Natural killer cell (primary cell): Measurements from ENCODE around the gene CTNNA2. TPM values are rescaled to one million over a fixed set of nuclear protein-coding genes. Genes with fewer than 3 reads are reported as not detected.

Experiments
- ATAC-seq, 3 donors: fragments of 150-1000 bp in 2 of 3; fragments of 200-7000 bp in 1 of 3; cut with Tn5 transposase; 1 replicate in 1 of 3; 2 replicates in 2 of 3; pipeline ENCODE4 v1.10.0; 2021; ENCODE audit warnings: mild to moderate bottlenecking in 2 of 3, moderate library complexity in 2 of 3
- DNase-seq, 2 donors: peaks; one replicate each; pipeline versions ENCODE4 v3.0.0 to v3.0.0-alpha.2; 2013 to 2021; ENCODE audit warnings: mixed read lengths in 1 of 2
- H3K27ac ChIP-seq: one replicate; pipeline ENCODE4 v1.5.1; 2013; ENCODE audit warnings: mild to moderate bottlenecking, low read length
- H3K27me3 ChIP-seq: one replicate; pipeline ENCODE4 v1.6.1; 2013; ENCODE audit warnings: low read length; ENCODE audit not compliant: control insufficient read depth, insufficient read depth
- H3K36me3 ChIP-seq: one replicate; pipeline ENCODE4 v1.6.1; 2013; ENCODE audit warnings: low read length; ENCODE audit not compliant: control insufficient read depth, insufficient read depth
- H3K4me1 ChIP-seq: one replicate; pipeline ENCODE4 v1.6.1; 2013; ENCODE audit warnings: low read length; ENCODE audit not compliant: control insufficient read depth, insufficient read depth
- H3K4me3 ChIP-seq: one replicate; pipeline ENCODE4 v1.5.1; 2013; ENCODE audit warnings: low read length
- H3K9me3 ChIP-seq: one replicate; pipeline ENCODE4 v1.6.1; 2013; ENCODE audit warnings: low read length; ENCODE audit not compliant: control insufficient read depth, insufficient read depth
- H3K27ac Mint-ChIP-seq, 2 donors: one replicate each; pipeline ENCODE4 v1.8.0; 2022; ENCODE audit warnings: mild to moderate bottlenecking in 2 of 2, mixed read lengths in 2 of 2, moderate library complexity in 1 of 2
- H3K27me3 Mint-ChIP-seq, 2 donors: one replicate each; pipeline ENCODE4 v1.8.0; 2022; ENCODE audit warnings: low read depth in 2 of 2, mixed read lengths in 2 of 2
- H3K36me3 Mint-ChIP-seq: one replicate; pipeline ENCODE4 v1.8.0; 2022; ENCODE audit warnings: mixed read lengths
- H3K4me1 Mint-ChIP-seq, 2 donors: one replicate each; pipeline ENCODE4 v1.8.0; 2022; ENCODE audit warnings: mixed read lengths in 2 of 2
- H3K4me3 Mint-ChIP-seq: one replicate; pipeline ENCODE4 v1.8.0; 2022; ENCODE audit warnings: mild to moderate bottlenecking, moderate library complexity, mixed read lengths
- H3K9me3 Mint-ChIP-seq, 2 donors: one replicate each; pipeline ENCODE4 v1.8.0; 2022; ENCODE audit warnings: mixed read lengths in 2 of 2
- WGBS: methylation state at CpG from one replicate; pipeline ENCODE4 v1.1.7; 2013; ENCODE audit warnings: missing lambda C conversion rate; ENCODE audit not compliant: insufficient coverage; 5-methylcytosine and 5-hydroxymethylcytosine counted together
- intact Hi-C: fragments of 100-400 bp; cut with micrococcal nuclease; formaldehyde crosslinking; loops from one replicate; pipeline ENCODE4 v1.14.2; 2022
- total RNA-seq, 4 donors: library from RNA; stranded (reverse); fragments of 120-200 nt in 1 of 4; gene quantifications; one replicate each; pipeline versions ENCODE4 v1.2.3 to v1.2.4, GENCODE V29; 2013 to 2022
- TF ChIP-seq, protein P1 (sequence below): fragments of 200-600 bp; IDR thresholded peaks from one replicate; pipeline ENCODE4 v1.8.0; 2022; ENCODE audit warnings: antibody characterized with exemption

Gene CTNNA2
- total RNA-seq, 3 donors from 2014 or later (not counting 1 experiment from before 2014, with no cell fraction given), result not detected

DNA sequence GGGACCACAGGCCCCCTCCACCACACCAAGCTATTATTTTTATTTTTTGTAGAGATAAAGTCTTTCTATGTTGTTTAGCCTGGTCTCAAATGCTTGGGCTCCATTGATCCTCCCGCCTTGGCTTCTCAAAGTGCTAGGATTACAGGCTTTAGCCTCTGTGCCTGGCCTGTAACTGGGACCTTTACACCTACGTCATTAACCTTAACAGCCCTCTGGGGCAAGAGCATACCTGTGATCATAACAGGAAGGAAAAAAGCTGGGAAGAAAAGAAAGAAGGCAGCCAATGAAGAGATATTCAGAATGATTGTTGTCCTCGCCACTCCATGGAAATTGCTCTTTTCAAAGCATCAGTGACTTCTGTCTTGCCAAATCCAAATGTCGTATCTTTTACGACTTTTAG is 453.5 kb downstream of the CTNNA2 start:
- no peak overlapping the region for H3K4me3 ChIP-seq
- no peak overlapping the region for H3K27ac Mint-ChIP-seq

DNA sequence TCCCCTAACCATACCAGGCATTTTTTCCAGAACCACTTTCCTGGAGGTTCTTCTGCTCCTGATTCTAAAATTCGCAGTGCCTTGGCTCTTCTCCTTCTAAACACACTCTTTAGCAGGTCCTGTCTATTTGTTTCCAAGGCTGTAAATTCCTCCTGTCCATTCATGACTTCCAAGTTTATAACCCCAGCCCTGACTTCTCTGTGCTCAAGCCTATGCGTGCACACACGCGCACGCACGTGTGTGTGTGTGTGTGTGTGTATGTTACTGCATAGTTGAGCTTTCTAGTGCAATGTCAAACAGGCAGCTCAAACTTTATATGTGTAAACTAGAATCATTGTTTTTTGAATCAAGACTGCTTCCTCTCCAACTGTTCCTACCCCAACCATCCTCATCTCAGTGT is 454.0 kb downstream of the CTNNA2 start:
- Histone ChIP-seq H3K4me1 (no peaks in the 10 kb centered on the region), H3K27me3 (no peaks in the 10 kb centered on the region), H3K4me3 (no peak overlapping the region), H3K9me3 (peaks cover 3% of the 10 kb centered on the region), H3K27ac (no peak overlapping the region), H3K36me3 (no peaks in the 10 kb centered on the region)
- H3K36me3 Mint-ChIP-seq, result no peaks in the 10 kb centered on the region
- WGBS, result 84% methylated on average over 1 of the region's 6 CpGs
- TF ChIP-seq, protein P1, sequence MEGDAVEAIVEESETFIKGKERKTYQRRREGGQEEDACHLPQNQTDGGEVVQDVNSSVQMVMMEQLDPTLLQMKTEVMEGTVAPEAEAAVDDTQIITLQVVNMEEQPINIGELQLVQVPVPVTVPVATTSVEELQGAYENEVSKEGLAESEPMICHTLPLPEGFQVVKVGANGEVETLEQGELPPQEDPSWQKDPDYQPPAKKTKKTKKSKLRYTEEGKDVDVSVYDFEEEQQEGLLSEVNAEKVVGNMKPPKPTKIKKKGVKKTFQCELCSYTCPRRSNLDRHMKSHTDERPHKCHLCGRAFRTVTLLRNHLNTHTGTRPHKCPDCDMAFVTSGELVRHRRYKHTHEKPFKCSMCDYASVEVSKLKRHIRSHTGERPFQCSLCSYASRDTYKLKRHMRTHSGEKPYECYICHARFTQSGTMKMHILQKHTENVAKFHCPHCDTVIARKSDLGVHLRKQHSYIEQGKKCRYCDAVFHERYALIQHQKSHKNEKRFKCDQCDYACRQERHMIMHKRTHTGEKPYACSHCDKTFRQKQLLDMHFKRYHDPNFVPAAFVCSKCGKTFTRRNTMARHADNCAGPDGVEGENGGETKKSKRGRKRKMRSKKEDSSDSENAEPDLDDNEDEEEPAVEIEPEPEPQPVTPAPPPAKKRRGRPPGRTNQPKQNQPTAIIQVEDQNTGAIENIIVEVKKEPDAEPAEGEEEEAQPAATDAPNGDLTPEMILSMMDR, result no peak
- no peaks in the 10 kb centered on the region for H3K4me1 Mint-ChIP-seq
- no peak overlapping the region for H3K27ac Mint-ChIP-seq
- H3K27me3 Mint-ChIP-seq, result no peaks in the 10 kb centered on the region
- intact Hi-C loops, result no loop called here
- ATAC-seq (no peak), DNase-seq (no peak)
- no peak overlapping the region for H3K4me3 Mint-ChIP-seq
- peaks cover 4 to 12% of the 10 kb centered on the region in 2 donors for H3K9me3 Mint-ChIP-seq

More for the DNA sequence above, 453.5 kb downstream of the CTNNA2 start:
- intact Hi-C loops, result no loop called here
- peaks cover 4 to 12% of the 10 kb centered on the region in 2 donors for H3K9me3 Mint-ChIP-seq
- no peaks in the 10 kb centered on the region for H3K27me3 Mint-ChIP-seq
- WGBS, result 88% methylated on average over 5 of the region's 5 CpGs
- no peak overlapping the region for H3K4me3 Mint-ChIP-seq
- DNase-seq (no peak), ATAC-seq (no peak)
- TF ChIP-seq, protein P1, result no peak
- Histone ChIP-seq H3K9me3 (peaks cover 3% of the 10 kb centered on the region), H3K27ac (no peak overlapping the region), H3K36me3 (no peaks in the 10 kb centered on the region), H3K4me1 (no peaks in the 10 kb centered on the region), H3K27me3 (no peaks in the 10 kb centered on the region)
- H3K36me3 Mint-ChIP-seq, result no peaks in the 10 kb centered on the region
- H3K4me1 Mint-ChIP-seq, result no peaks in the 10 kb centered on the region

DNA sequence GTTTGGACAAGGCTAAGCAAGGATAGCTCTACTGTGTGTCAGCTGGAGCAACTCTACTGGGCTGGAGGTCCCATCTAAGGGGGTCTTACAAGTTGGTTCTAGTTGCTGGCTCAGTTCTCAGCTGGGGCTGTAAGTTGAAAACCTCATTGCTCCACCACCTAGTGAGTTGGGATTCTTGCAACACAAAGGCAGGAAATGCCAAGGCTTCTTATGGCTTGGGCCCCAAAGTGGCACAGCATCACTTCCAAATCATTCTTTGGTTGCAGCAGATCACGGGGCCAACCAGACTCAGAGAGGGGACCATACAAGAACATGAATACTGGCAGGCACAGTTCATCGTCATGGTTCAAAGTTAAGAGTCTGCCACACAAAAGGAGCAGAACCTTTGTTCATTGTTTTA is 459.0 kb downstream of the CTNNA2 start:
- intact Hi-C loops, result no loop called here

DNA sequence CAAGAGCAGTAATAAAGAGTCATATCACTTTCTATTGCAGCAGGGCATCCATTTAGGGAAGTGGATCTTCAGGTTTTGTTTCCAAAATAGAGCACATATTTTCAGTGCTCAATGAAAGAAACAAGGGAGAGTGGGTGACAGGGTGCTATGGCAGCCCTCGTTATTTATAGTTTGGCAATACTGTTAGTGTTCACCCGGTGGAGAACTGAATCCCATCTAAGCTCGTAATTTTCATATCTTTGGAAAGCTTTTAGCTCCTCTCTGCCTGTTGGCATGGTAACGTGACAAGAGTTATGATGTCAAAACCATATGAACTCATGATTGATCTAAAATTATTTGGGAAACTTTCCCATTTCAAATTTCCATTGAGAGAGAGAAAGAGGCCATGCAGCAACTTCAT is 459.8 kb downstream of the CTNNA2 start:
- H3K27ac Mint-ChIP-seq, result no peak overlapping the region
- ATAC-seq (no peak), DNase-seq (no peak)
- Histone ChIP-seq H3K4me1 (no peaks in the 10 kb centered on the region), H3K9me3 (no peaks in the 10 kb centered on the region), H3K4me3 (no peak overlapping the region), H3K36me3 (no peaks in the 10 kb centered on the region), H3K27ac (no peak overlapping the region), H3K27me3 (no peaks in the 10 kb centered on the region)
- intact Hi-C loops, result no loop called here
- no peaks in the 10 kb centered on the region for H3K27me3 Mint-ChIP-seq
- no peaks in the 10 kb centered on the region for H3K4me1 Mint-ChIP-seq
- TF ChIP-seq, protein P1, result no peak
- WGBS, result 84% methylated on average over 4 of the region's 4 CpGs
- peaks cover 4 to 9% of the 10 kb centered on the region in 2 donors for H3K9me3 Mint-ChIP-seq
- H3K36me3 Mint-ChIP-seq, result no peaks in the 10 kb centered on the region
- no peak overlapping the region for H3K4me3 Mint-ChIP-seq

More for the DNA sequence above, 459.0 kb downstream of the CTNNA2 start:
- Mint-ChIP-seq H3K27ac (no peak overlapping the region), H3K4me3 (no peak overlapping the region), H3K36me3 (no peaks in the 10 kb centered on the region), H3K27me3 (no peaks in the 10 kb centered on the region), H3K9me3 (peaks cover 6 to 11% of the 10 kb centered on the region in 2 donors), H3K4me1 (no peaks in the 10 kb centered on the region)
- Histone ChIP-seq H3K27ac (no peak overlapping the region), H3K9me3 (peaks cover 3% of the 10 kb centered on the region), H3K27me3 (no peaks in the 10 kb centered on the region), H3K4me1 (no peaks in the 10 kb centered on the region), H3K36me3 (no peaks in the 10 kb centered on the region), H3K4me3 (no peak overlapping the region)
- TF ChIP-seq, protein P1, result no peak
- WGBS, result 64% methylated on average over 2 of the region's 2 CpGs
- no peak for ATAC-seq
- DNase-seq, result no peak
